Measurements from ENCODE around the gene GALR2. TPM values are rescaled to one million over a fixed set of nuclear protein-coding genes. Genes with fewer than 3 reads are reported as not detected.

GALR2 gene
- total RNA-seq, 3 donors from 2014 or later = not detected

DNA sequence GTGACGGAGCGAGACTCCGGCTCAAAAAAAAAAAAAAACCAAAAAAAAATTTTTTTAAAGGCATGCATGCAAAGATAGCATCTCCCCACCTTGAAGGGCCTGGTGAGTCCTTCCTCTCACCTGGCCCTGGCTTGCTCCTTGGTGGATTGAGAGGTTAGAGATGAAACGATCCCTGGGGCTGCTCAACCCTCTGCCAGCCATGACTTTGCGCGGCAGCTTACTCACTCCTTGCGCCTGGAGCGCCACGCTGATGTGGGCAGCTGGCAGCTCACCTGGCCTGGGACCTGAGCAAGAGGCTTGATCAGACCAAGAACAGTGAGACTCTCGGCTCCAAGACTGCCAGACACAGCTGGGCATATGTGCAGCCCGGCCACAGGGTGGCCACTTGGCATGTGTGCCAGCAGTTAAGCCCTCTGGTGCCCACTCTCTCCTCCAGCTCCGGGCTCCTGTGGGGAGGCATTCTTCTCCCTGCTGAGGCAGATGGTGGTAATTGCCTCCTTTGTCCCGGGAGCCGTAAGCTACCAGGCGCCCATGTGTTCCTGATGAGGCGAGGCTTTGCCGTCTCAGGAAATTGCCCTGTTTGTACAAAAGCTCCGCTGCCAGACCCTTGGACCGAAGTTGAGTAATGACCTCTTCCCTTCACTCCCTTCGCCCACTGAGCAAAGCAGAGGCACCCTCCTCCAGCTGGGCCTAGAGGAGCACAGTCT is 42.4 kb upstream of the GALR2 start:
- H3K36me3 ChIP-seq = no peaks in the 10 kb centered on the region
- H3K9me3 ChIP-seq = no peaks in the 10 kb centered on the region
- no peaks in the 10 kb centered on the region for H3K4me1 ChIP-seq
- no peaks in the 10 kb centered on the region for H3K27me3 ChIP-seq
- H3K27ac ChIP-seq = no peak overlapping the region
- H3K4me3 ChIP-seq = no peak overlapping the region
- DNase-seq (ENCODE audit: low spot score in 2 of 2) = no peak
- TF ChIP-seq POLR2A (IDR thresholded peaks at IDR 0.05) = no peak
- intact Hi-C loops (cut with DNase I; ENCODE audit: low total_unique reads) = no loop called here

- no peaks in the 10 kb centered on the region for H3K36me3 ChIP-seq
- H3K9me3 ChIP-seq = no peaks in the 10 kb centered on the region
- no peak overlapping the region for H3K27ac ChIP-seq
- no peaks in the 10 kb centered on the region for H3K27me3 ChIP-seq
- no peaks in the 10 kb centered on the region for H3K4me1 ChIP-seq
- intact Hi-C loops (cut with DNase I; ENCODE audit: low total_unique reads) = no loop called here
- H3K4me3 ChIP-seq = no peak overlapping the region
- DNase-seq (ENCODE audit: low spot score in 2 of 2) = no peak
- TF ChIP-seq POLR2AphosphoS5 (IDR thresholded peaks at IDR 0.05) (no peak), POLR2A (IDR thresholded peaks at IDR 0.05) (no peak)
- TF ChIP-seq, protein P1, sequence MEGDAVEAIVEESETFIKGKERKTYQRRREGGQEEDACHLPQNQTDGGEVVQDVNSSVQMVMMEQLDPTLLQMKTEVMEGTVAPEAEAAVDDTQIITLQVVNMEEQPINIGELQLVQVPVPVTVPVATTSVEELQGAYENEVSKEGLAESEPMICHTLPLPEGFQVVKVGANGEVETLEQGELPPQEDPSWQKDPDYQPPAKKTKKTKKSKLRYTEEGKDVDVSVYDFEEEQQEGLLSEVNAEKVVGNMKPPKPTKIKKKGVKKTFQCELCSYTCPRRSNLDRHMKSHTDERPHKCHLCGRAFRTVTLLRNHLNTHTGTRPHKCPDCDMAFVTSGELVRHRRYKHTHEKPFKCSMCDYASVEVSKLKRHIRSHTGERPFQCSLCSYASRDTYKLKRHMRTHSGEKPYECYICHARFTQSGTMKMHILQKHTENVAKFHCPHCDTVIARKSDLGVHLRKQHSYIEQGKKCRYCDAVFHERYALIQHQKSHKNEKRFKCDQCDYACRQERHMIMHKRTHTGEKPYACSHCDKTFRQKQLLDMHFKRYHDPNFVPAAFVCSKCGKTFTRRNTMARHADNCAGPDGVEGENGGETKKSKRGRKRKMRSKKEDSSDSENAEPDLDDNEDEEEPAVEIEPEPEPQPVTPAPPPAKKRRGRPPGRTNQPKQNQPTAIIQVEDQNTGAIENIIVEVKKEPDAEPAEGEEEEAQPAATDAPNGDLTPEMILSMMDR (IDR thresholded peaks at IDR 0.05) = no peak
Observed at GRCh38 chr17:76032780-76033108, 41.8 kb upstream of the GALR2 start.

DNA sequence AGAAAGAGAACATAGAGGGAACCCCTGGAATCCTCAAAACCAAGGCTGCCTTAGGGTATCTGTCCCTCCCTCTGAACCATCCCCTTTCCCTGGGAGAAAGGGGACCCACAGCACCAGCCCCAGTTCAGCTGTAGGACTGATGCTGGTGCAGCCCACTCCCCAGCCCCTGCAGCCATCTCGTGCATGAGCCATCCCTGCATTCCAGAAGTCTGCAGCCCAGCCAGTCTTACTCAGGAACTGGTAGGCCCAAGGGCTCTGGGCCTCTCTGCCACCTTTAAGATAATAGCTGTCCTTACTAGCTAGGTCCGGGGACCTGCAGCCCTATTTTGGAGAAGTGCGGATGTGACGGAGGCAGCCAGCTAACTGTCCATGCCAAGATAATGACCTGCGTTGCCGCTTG is 41.4 kb upstream of the GALR2 start:
- Histone ChIP-seq H3K4me3 (no peak overlapping the region), H3K27me3 (no peaks in the 10 kb centered on the region), H3K36me3 (no peaks in the 10 kb centered on the region), H3K9me3 (no peaks in the 10 kb centered on the region), H3K4me1 (no peaks in the 10 kb centered on the region), H3K27ac (no peak overlapping the region)
- TF ChIP-seq POLR2AphosphoS5 (IDR thresholded peaks at IDR 0.05) = no peak
- TF ChIP-seq POLR2A (IDR thresholded peaks at IDR 0.05) = no peak
- TF ChIP-seq, protein P1 (IDR thresholded peaks at IDR 0.05) = no peak
- intact Hi-C loops (cut with DNase I; ENCODE audit: low total_unique reads) = no loop called here
- no peak for DNase-seq (ENCODE audit: low spot score in 2 of 2)

GRCh38 chr17:76034428-76035350 is 39.9 kb upstream of the GALR2 start:
- no peak for DNase-seq (ENCODE audit: low spot score in 2 of 2)
- no peaks in the 10 kb centered on the region for H3K9me3 ChIP-seq
- H3K4me1 ChIP-seq = no peaks in the 10 kb centered on the region
- H3K27ac ChIP-seq = no peak overlapping the region
- H3K27me3 ChIP-seq = no peaks in the 10 kb centered on the region
- TF ChIP-seq, protein P1 (IDR thresholded peaks at IDR 0.05) = no peak
- no peak for TF ChIP-seq POLR2A (IDR thresholded peaks at IDR 0.05)
- no peak for TF ChIP-seq POLR2AphosphoS5 (IDR thresholded peaks at IDR 0.05)
- H3K36me3 ChIP-seq = no peaks in the 10 kb centered on the region
- H3K4me3 ChIP-seq = no peak overlapping the region
- intact Hi-C loops (cut with DNase I; ENCODE audit: low total_unique reads) = no loop called here

GRCh38 chr17:76036497-76037261 is 37.9 kb upstream of the GALR2 start:
- no peak for TF ChIP-seq POLR2A (IDR thresholded peaks at IDR 0.05)
- TF ChIP-seq, protein P1 (IDR thresholded peaks at IDR 0.05) = no peak
- no peak for TF ChIP-seq POLR2AphosphoS5 (IDR thresholded peaks at IDR 0.05)
- intact Hi-C loops (cut with DNase I; ENCODE audit: low total_unique reads) = no loop called here
- H3K36me3 ChIP-seq = peaks cover 14% of the 10 kb centered on the region
- no peak for DNase-seq (ENCODE audit: low spot score in 2 of 2)
- no peaks in the 10 kb centered on the region for H3K4me1 ChIP-seq
- H3K4me3 ChIP-seq = no peak overlapping the region
- H3K27ac ChIP-seq = no peak overlapping the region
- H3K9me3 ChIP-seq = no peaks in the 10 kb centered on the region
- H3K27me3 ChIP-seq = no peaks in the 10 kb centered on the region

Measured in breast epithelium (tissue), 4 donors.